CD4-positive, alpha-beta T cell (primary cell): ENCODE data around the gene IL18R1. TPM values are rescaled to one million over a fixed set of nuclear protein-coding genes. Genes with fewer than 3 reads are reported as not detected.

Source experiments
- ATAC-seq: fragments of 200-7000 bp; cut with Tn5 transposase; one replicate; pipeline ENCODE4 v1.10.0; 2022; ENCODE audit warnings: mild to moderate bottlenecking; ENCODE audit not compliant: poor library complexity
- CTCF ChIA-PET: fragments of 350-600 bp; sonication (Branson Sonifier 250); formaldehyde crosslinking; loops from one replicate; lab custom pipeline; 2021; ENCODE audit warnings: antibody characterized with exemption, inconsistent platforms; lab: Charles Lee
- POLR2A ChIA-PET: fragments of 350-600 bp; sonication (Branson Sonifier 250); formaldehyde crosslinking; loops from one replicate; lab custom pipeline; 2021; ENCODE audit warnings: antibody characterized with exemption, inconsistent platforms; lab: Charles Lee
- DNase-seq, 14 experiments: peaks; one replicate each; pipeline ENCODE4 v3.0.0-alpha.2; 2013 to 2020; ENCODE audit warnings: mixed read lengths in 2 of 14
- H3K27ac ChIP-seq, 2 donors: one replicate each; pipeline versions ENCODE4 v1.5.1 to v1.7.0; 2013; ENCODE audit warnings: low read length in 2 of 2, low read depth in 1 of 2, mild to moderate bottlenecking in 1 of 2
- H3K27me3 ChIP-seq, 2 experiments: 1 replicate in 1 of 2; 2 replicates in 1 of 2; pipeline versions ENCODE4 v1.6.1 to v1.7.0; 2013; ENCODE audit warnings: low read length in 2 of 2, control low read depth in 1 of 2, mild to moderate bottlenecking in 1 of 2, moderate library complexity in 1 of 2; ENCODE audit not compliant: insufficient read depth in 2 of 2, control insufficient read depth in 1 of 2
- H3K36me3 ChIP-seq: one replicate; pipeline ENCODE4 v1.6.1; 2013; ENCODE audit warnings: low read length, control low read depth; ENCODE audit not compliant: insufficient read depth
- H3K4me1 ChIP-seq: one replicate; pipeline ENCODE4 v1.6.1; 2013; ENCODE audit warnings: low read length, control low read depth; ENCODE audit not compliant: insufficient read depth
- H3K4me3 ChIP-seq: one replicate; pipeline ENCODE4 v1.5.1; 2013; ENCODE audit warnings: mild to moderate bottlenecking, low read length, moderate library complexity
- H3K9me3 ChIP-seq, 2 experiments: 1 replicate in 1 of 2; 2 replicates in 1 of 2; pipeline versions ENCODE4 v1.6.1 to v1.7.0; 2013; ENCODE audit warnings: low read length in 2 of 2, mild to moderate bottlenecking in 2 of 2, control low read depth in 1 of 2, moderate library complexity in 1 of 2; ENCODE audit not compliant: control insufficient read depth in 1 of 2, insufficient read depth in 1 of 2
- H3K27ac Mint-ChIP-seq: one replicate; pipeline ENCODE4 v1.8.0; 2020; ENCODE audit warnings: mixed read lengths
- H3K27me3 Mint-ChIP-seq: one replicate; pipeline ENCODE4 v1.8.0; 2021; ENCODE audit warnings: mixed read lengths
- H3K36me3 Mint-ChIP-seq: one replicate; pipeline ENCODE4 v1.8.0; 2021; ENCODE audit warnings: low read depth, mixed read lengths
- H3K4me1 Mint-ChIP-seq: one replicate; pipeline ENCODE4 v1.8.0; 2021; ENCODE audit warnings: low read depth, mixed read lengths
- H3K4me3 Mint-ChIP-seq: one replicate; pipeline ENCODE4 v1.8.0; 2020; ENCODE audit warnings: mild to moderate bottlenecking, mixed read lengths
- H3K9me3 Mint-ChIP-seq: one replicate; pipeline ENCODE4 v1.8.0; 2020; ENCODE audit warnings: mixed read lengths
- intact Hi-C, 2 experiments: fragments of 100-400 bp; cut with DNase I in 1 of 2; cut with micrococcal nuclease in 1 of 2; formaldehyde crosslinking; loops; one replicate each; pipeline versions ENCODE4 v1.15.1 to v1.9.0; 2023 to 2025; cut with DNase I, micrococcal nuclease
- total RNA-seq, 174 experiments: library from RNA in 2 of 174; stranded (reverse) in 2 of 174; gene quantifications; one replicate each; pipeline ENCODE4 v1.2.3 and lab custom pipeline; 2021 to 2026
- TF ChIP-seq, protein P1 (sequence below): fragments of 200-600 bp; IDR thresholded peaks from one replicate; pipeline ENCODE4 v1.8.0; 2022; ENCODE audit warnings: antibody characterized with exemption, mild to moderate bottlenecking

IL18R1 gene
- total RNA-seq, 2 experiments from 2014 or later = 7.6 to 9.1 TPM

GRCh38 chr2:102331311-102331980, 24.1 kb upstream of the IL18R1 start:
- no peaks in the 10 kb centered on the region for H3K4me1 ChIP-seq
- Mint-ChIP-seq H3K9me3 (no peaks in the 10 kb centered on the region), H3K27ac (no peak overlapping the region), H3K4me3 (no peak overlapping the region), H3K27me3 (no peaks in the 10 kb centered on the region), H3K36me3 (no peaks in the 10 kb centered on the region), H3K4me1 (no peaks in the 10 kb centered on the region)
- H3K27ac ChIP-seq = no peak overlapping the region
- intact Hi-C loops = no loop called here
- no peaks in the 10 kb centered on the region for H3K36me3 ChIP-seq
- DNase-seq (no peak), ATAC-seq (no peak)
- TF ChIP-seq, protein P1, sequence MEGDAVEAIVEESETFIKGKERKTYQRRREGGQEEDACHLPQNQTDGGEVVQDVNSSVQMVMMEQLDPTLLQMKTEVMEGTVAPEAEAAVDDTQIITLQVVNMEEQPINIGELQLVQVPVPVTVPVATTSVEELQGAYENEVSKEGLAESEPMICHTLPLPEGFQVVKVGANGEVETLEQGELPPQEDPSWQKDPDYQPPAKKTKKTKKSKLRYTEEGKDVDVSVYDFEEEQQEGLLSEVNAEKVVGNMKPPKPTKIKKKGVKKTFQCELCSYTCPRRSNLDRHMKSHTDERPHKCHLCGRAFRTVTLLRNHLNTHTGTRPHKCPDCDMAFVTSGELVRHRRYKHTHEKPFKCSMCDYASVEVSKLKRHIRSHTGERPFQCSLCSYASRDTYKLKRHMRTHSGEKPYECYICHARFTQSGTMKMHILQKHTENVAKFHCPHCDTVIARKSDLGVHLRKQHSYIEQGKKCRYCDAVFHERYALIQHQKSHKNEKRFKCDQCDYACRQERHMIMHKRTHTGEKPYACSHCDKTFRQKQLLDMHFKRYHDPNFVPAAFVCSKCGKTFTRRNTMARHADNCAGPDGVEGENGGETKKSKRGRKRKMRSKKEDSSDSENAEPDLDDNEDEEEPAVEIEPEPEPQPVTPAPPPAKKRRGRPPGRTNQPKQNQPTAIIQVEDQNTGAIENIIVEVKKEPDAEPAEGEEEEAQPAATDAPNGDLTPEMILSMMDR = no peak
- no peaks in the 10 kb centered on the region for H3K27me3 ChIP-seq
- H3K4me3 ChIP-seq = no peak overlapping the region
- H3K9me3 ChIP-seq = no peaks in the 10 kb centered on the region
- POLR2A ChIA-PET = interaction anchor here (1.2 kb wide), 1 partner anchor 12 kb away, joined by 3 read pairs; no protein-coding TSS in a partner anchor
- CTCF ChIA-PET = interaction anchor here (0.6 kb wide), 1 partner anchor 212 kb away, joined by 3 read pairs; no protein-coding TSS in a partner anchor

DNA sequence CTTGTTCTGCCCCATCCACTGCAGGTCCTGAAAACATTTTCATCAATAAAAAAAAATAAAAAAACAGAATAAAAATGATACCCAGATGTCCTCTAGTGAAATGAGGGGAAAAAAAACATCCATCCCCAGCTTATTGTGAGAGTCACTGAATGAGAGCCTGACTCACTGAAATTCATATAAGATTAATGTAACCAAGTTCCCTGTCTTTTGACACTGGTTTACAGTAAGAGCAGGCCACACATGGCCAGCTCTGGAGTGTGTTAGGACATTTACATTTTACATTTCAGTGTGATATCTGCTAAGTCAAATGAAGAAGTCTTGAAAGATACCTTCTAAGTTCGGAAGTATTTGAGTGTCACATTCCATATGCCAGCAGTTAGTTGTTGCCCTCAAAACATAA, 21.1 kb upstream of the IL18R1 start:
- Histone ChIP-seq H3K4me3 (no peak overlapping the region), H3K27ac (no peak overlapping the region), H3K36me3 (no peaks in the 10 kb centered on the region), H3K4me1 (no peaks in the 10 kb centered on the region), H3K27me3 (no peaks in the 10 kb centered on the region), H3K9me3 (no peaks in the 10 kb centered on the region)
- Mint-ChIP-seq H3K4me3 (no peak overlapping the region), H3K27me3 (no peaks in the 10 kb centered on the region), H3K4me1 (no peaks in the 10 kb centered on the region), H3K27ac (no peak overlapping the region), H3K36me3 (no peaks in the 10 kb centered on the region), H3K9me3 (no peaks in the 10 kb centered on the region)
- TF ChIP-seq, protein P1 = no peak
- DNase-seq (no peak), ATAC-seq (no peak)
- intact Hi-C loops = no loop called here
- CTCF ChIA-PET = no interaction called here
- POLR2A ChIA-PET = no interaction called here

GRCh38 chr2:102335871-102336366, 19.7 kb upstream of the IL18R1 start:
- ChIA-PET POLR2A (no interaction called here), CTCF (interaction anchor here (1.5 kb wide), 1 partner anchor 13 kb away, joined by 4 read pairs; no protein-coding TSS in a partner anchor)
- Histone ChIP-seq H3K27me3 (no peaks in the 10 kb centered on the region), H3K36me3 (no peaks in the 10 kb centered on the region), H3K4me1 (no peaks in the 10 kb centered on the region), H3K27ac (no peak overlapping the region), H3K9me3 (no peaks in the 10 kb centered on the region), H3K4me3 (no peak overlapping the region)
- intact Hi-C loops = no loop called here
- no peak overlapping the region for H3K27ac Mint-ChIP-seq
- H3K36me3 Mint-ChIP-seq = no peaks in the 10 kb centered on the region
- TF ChIP-seq, protein P1 = no peak
- H3K27me3 Mint-ChIP-seq = no peaks in the 10 kb centered on the region
- DNase-seq (no peak), ATAC-seq (no peak)
- H3K9me3 Mint-ChIP-seq = no peaks in the 10 kb centered on the region
- H3K4me1 Mint-ChIP-seq = no peaks in the 10 kb centered on the region
- no peak overlapping the region for H3K4me3 Mint-ChIP-seq
